SK-N-SH (cell line): ENCODE data around the gene THOC2.

Experiments used
- EP300 ChIP-seq, 2 experiments: IDR thresholded peaks; 2 replicates each; pipeline versions ENCODE4 v1.4.0 to v1.6.1; 2012; ENCODE audit warnings: borderline replicate concordance in 1 of 2, low read depth in 1 of 2, low read length in 1 of 2
- RXRA ChIP-seq: IDR thresholded peaks from 2 replicates; pipeline ENCODE4 v1.4.0; 2012; ENCODE audit warnings: low read depth, mild to moderate bottlenecking, borderline replicate concordance
- TAF1 ChIP-seq: IDR thresholded peaks from 2 replicates; pipeline ENCODE4 v1.6.1; 2012; ENCODE audit warnings: low read depth, mild to moderate bottlenecking, low read length, moderate library complexity, borderline replicate concordance
- USF1 ChIP-seq: IDR thresholded peaks from 2 replicates; pipeline ENCODE4 v1.4.0; 2012; ENCODE audit warnings: low read depth, borderline replicate concordance
- YY1 ChIP-seq: IDR thresholded peaks from 2 replicates; pipeline ENCODE4 v1.4.0; 2012; ENCODE audit warnings: low read depth, mild to moderate bottlenecking
- TF ChIP-seq, protein P1 (sequence below): fragments of 200-600 bp; sonication (generic); IDR thresholded peaks from 2 replicates; pipeline ENCODE4 v1.6.1; 2017; ENCODE audit warnings: antibody characterized with exemption, mild to moderate bottlenecking, moderate library complexity

DNA sequence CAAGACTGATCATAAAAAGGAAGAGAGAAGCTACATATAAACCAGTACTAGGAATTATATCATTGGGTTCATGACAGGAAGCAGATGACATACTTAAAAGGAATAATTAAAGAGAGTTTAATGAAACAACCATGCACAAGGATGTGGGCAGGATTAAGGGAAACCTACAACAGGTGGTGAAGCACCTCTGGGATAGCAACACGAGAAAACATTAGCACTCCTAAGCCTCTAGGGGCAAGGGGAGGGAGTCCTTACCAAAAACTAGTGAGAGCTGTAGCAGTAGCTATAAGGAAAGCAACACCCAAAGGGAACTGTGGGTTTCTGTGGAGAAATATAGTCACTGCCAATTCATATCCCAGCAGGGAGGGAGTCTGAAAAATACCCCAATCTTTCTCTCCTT lies 7.2 kb upstream of the THOC2 start:
- TF ChIP-seq, protein P1, sequence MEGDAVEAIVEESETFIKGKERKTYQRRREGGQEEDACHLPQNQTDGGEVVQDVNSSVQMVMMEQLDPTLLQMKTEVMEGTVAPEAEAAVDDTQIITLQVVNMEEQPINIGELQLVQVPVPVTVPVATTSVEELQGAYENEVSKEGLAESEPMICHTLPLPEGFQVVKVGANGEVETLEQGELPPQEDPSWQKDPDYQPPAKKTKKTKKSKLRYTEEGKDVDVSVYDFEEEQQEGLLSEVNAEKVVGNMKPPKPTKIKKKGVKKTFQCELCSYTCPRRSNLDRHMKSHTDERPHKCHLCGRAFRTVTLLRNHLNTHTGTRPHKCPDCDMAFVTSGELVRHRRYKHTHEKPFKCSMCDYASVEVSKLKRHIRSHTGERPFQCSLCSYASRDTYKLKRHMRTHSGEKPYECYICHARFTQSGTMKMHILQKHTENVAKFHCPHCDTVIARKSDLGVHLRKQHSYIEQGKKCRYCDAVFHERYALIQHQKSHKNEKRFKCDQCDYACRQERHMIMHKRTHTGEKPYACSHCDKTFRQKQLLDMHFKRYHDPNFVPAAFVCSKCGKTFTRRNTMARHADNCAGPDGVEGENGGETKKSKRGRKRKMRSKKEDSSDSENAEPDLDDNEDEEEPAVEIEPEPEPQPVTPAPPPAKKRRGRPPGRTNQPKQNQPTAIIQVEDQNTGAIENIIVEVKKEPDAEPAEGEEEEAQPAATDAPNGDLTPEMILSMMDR: no peak
- no peak for TF ChIP-seq RXRA
- TF ChIP-seq YY1: no peak
- TF ChIP-seq USF1: no peak
- no peak for TF ChIP-seq TAF1
- no peak for TF ChIP-seq EP300 (IDR thresholded peaks at IDR 0.05; ENCODE audit: borderline replicate concordance in 1 of 2, low read depth in 1 of 2, low read length in 1 of 2)
